NCI-H748 treated with DMSO at 0.1 percent for 48 hours (cell line): Measurements from ENCODE around the gene EPHA3.

ENCODE experiments used
- DNase-seq: peaks from one replicate; lab custom pipeline; 2025; lab: John Stamatoyannopoulos, UW

The EPHA3 gene

GRCh38 chr3:89363171-89363570 is 255.8 kb downstream of the EPHA3 start:
- DNase-seq: no peak

GRCh38 chr3:89364314-89364713 is 256.9 kb downstream of the EPHA3 start:
- no peak for DNase-seq

GRCh38 chr3:89367166-89367565 is 259.7 kb downstream of the EPHA3 start:
- DNase-seq: no peak

- no peak for DNase-seq
Observed at GRCh38 chr3:89368846-89369245, 261.4 kb downstream of the EPHA3 start.

GRCh38 chr3:89372456-89372855 is 265.0 kb downstream of the EPHA3 start:
- DNase-seq: no peak

GRCh38 chr3:89373434-89373833 is 266.0 kb downstream of the EPHA3 start:
- no peak for DNase-seq

- peak; percentile 2 for DNase-seq
Observed at GRCh38 chr3:89375451-89375850, 268.0 kb downstream of the EPHA3 start.

GRCh38 chr3:89380016-89380415 is 272.6 kb downstream of the EPHA3 start:
- no peak for DNase-seq

GRCh38 chr3:89392991-89393390 is 285.6 kb downstream of the EPHA3 start:
- DNase-seq: no peak

- no peak for DNase-seq
Observed at GRCh38 chr3:89395456-89395855, 288.0 kb downstream of the EPHA3 start.

GRCh38 chr3:89395996-89396395 is 288.6 kb downstream of the EPHA3 start:
- no peak for DNase-seq

GRCh38 chr3:89402051-89402450 is 294.6 kb downstream of the EPHA3 start:
- DNase-seq: no peak

- no peak for DNase-seq
Observed at GRCh38 chr3:89405176-89405575, 297.8 kb downstream of the EPHA3 start.

- no peak for DNase-seq
Observed at GRCh38 chr3:89405593-89405992, 298.2 kb downstream of the EPHA3 start.

- no peak for DNase-seq
Observed at GRCh38 chr3:89411201-89411600, 303.8 kb downstream of the EPHA3 start.

- DNase-seq: no peak
Observed at GRCh38 chr3:89414270-89414669, 306.8 kb downstream of the EPHA3 start.

GRCh38 chr3:89419647-89420241 is 312.3 kb downstream of the EPHA3 start:
- DNase-seq: no peak

GRCh38 chr3:89426060-89426459 is 318.6 kb downstream of the EPHA3 start:
- no peak for DNase-seq

- DNase-seq: no peak
Observed at GRCh38 chr3:89434621-89435380, 327.4 kb downstream of the EPHA3 start.

- no peak for DNase-seq
Observed at GRCh38 chr3:89436846-89437245, 329.4 kb downstream of the EPHA3 start.

GRCh38 chr3:89440386-89440785 is 333.0 kb downstream of the EPHA3 start:
- DNase-seq: no peak

- DNase-seq: no peak
Observed at GRCh38 chr3:89441141-89441540, 333.7 kb downstream of the EPHA3 start.

GRCh38 chr3:89446593-89446992 is 339.2 kb downstream of the EPHA3 start:
- no peak for DNase-seq

GRCh38 chr3:89447243-89447642 is 339.8 kb downstream of the EPHA3 start:
- no peak for DNase-seq
